SK-N-SH (cell line): Measurements from ENCODE around the gene FOXP2.

ENCODE experiments used
- CHD2 ChIP-seq: fragments of 150-350 bp; IDR thresholded peaks from 2 replicates; pipeline ENCODE4 v1.6.1; 2018; ENCODE audit warnings: low read length; ENCODE audit not compliant: partially characterized antibody
- GABPA ChIP-seq: IDR thresholded peaks from 2 replicates; pipeline ENCODE4 v1.4.0; 2012; ENCODE audit warnings: low read depth, mild to moderate bottlenecking
- POLR2AphosphoS5 ChIP-seq: IDR thresholded peaks from 2 replicates; pipeline ENCODE4 v1.6.1; 2012; ENCODE audit warnings: low read depth, low read length
- RCOR1 ChIP-seq: fragments of 150-350 bp; IDR thresholded peaks from 2 replicates; pipeline ENCODE4 v1.6.1; 2017; ENCODE audit warnings: antibody characterized with exemption, low read length
- RFX5 ChIP-seq: IDR thresholded peaks from 2 replicates; pipeline ENCODE4 v1.6.1; 2012; ENCODE audit warnings: mild to moderate bottlenecking, improper control_type of control experiment, low read length
- SIN3A ChIP-seq: IDR thresholded peaks from 2 replicates; pipeline ENCODE4 v1.6.1; 2012; ENCODE audit warnings: low read depth, mild to moderate bottlenecking, low read length, moderate library complexity, borderline replicate concordance
- SMC3 ChIP-seq: IDR thresholded peaks from 2 replicates; pipeline ENCODE4 v1.6.1; 2012; ENCODE audit warnings: low read depth, low read length, improper control_type of control experiment
- TF ChIP-seq, protein P1 (sequence below): IDR thresholded peaks from 2 replicates; pipeline ENCODE4 v1.4.0; 2012; ENCODE audit warnings: low read depth
- TF ChIP-seq, protein P2 (sequence below): IDR thresholded peaks from 2 replicates; pipeline ENCODE4 v1.6.1; 2012; ENCODE audit warnings: mild to moderate bottlenecking, low read depth, low read length, moderate library complexity
- TF ChIP-seq, protein P3 (sequence below): fragments of 150-350 bp; IDR thresholded peaks from 2 replicates; pipeline ENCODE4 v1.6.1; 2017; ENCODE audit warnings: antibody characterized with exemption, low read length, low read depth, borderline replicate concordance
- TF ChIP-seq, protein P4 (sequence below): fragments of 200-600 bp; sonication (generic); IDR thresholded peaks from 2 replicates; pipeline ENCODE4 v1.6.1; 2017; ENCODE audit warnings: antibody characterized with exemption, mild to moderate bottlenecking, moderate library complexity

DNA sequence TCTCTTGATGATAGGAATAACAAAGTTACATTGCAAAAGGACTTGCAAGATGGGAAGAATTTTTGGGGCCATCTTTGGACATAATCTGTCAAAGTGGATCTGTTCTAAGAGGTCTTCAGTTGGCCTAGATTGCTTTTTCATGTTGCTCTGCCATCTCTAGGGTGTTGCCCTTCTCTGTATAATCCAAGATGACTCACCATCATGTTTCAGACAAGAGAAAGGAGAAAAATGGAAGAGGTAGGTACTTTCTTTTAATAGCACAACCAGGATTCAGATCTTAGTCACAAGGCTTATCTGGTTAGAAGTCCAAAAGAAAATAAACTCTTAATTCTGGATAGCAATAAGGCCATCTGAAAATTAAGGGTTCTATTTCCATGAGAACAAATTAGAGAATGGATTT is 38.7 kb upstream of the FOXP2 start:
- TF ChIP-seq SIN3A (no peak), RFX5 (no peak), CHD2 (no peak), SMC3 (no peak), RCOR1 (no peak), POLR2AphosphoS5 (no peak), GABPA (no peak)
- TF ChIP-seq, protein P1, sequence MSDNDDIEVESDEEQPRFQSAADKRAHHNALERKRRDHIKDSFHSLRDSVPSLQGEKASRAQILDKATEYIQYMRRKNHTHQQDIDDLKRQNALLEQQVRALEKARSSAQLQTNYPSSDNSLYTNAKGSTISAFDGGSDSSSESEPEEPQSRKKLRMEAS = no peak
- TF ChIP-seq, protein P2, sequence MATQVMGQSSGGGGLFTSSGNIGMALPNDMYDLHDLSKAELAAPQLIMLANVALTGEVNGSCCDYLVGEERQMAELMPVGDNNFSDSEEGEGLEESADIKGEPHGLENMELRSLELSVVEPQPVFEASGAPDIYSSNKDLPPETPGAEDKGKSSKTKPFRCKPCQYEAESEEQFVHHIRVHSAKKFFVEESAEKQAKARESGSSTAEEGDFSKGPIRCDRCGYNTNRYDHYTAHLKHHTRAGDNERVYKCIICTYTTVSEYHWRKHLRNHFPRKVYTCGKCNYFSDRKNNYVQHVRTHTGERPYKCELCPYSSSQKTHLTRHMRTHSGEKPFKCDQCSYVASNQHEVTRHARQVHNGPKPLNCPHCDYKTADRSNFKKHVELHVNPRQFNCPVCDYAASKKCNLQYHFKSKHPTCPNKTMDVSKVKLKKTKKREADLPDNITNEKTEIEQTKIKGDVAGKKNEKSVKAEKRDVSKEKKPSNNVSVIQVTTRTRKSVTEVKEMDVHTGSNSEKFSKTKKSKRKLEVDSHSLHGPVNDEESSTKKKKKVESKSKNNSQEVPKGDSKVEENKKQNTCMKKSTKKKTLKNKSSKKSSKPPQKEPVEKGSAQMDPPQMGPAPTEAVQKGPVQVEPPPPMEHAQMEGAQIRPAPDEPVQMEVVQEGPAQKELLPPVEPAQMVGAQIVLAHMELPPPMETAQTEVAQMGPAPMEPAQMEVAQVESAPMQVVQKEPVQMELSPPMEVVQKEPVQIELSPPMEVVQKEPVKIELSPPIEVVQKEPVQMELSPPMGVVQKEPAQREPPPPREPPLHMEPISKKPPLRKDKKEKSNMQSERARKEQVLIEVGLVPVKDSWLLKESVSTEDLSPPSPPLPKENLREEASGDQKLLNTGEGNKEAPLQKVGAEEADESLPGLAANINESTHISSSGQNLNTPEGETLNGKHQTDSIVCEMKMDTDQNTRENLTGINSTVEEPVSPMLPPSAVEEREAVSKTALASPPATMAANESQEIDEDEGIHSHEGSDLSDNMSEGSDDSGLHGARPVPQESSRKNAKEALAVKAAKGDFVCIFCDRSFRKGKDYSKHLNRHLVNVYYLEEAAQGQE = no peak
- TF ChIP-seq, protein P3, sequence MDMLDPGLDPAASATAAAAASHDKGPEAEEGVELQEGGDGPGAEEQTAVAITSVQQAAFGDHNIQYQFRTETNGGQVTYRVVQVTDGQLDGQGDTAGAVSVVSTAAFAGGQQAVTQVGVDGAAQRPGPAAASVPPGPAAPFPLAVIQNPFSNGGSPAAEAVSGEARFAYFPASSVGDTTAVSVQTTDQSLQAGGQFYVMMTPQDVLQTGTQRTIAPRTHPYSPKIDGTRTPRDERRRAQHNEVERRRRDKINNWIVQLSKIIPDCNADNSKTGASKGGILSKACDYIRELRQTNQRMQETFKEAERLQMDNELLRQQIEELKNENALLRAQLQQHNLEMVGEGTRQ = no peak
- TF ChIP-seq, protein P4, sequence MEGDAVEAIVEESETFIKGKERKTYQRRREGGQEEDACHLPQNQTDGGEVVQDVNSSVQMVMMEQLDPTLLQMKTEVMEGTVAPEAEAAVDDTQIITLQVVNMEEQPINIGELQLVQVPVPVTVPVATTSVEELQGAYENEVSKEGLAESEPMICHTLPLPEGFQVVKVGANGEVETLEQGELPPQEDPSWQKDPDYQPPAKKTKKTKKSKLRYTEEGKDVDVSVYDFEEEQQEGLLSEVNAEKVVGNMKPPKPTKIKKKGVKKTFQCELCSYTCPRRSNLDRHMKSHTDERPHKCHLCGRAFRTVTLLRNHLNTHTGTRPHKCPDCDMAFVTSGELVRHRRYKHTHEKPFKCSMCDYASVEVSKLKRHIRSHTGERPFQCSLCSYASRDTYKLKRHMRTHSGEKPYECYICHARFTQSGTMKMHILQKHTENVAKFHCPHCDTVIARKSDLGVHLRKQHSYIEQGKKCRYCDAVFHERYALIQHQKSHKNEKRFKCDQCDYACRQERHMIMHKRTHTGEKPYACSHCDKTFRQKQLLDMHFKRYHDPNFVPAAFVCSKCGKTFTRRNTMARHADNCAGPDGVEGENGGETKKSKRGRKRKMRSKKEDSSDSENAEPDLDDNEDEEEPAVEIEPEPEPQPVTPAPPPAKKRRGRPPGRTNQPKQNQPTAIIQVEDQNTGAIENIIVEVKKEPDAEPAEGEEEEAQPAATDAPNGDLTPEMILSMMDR = no peak
